Limb (tissue), 2 donors: ENCODE measurements around the gene TMEM145.

Source experiments
- DNase-seq, 2 donors: peaks; one replicate each; pipeline ENCODE4 v3.0.0-alpha.2; 2016; ENCODE audit errors: extremely low spot score in 2 of 2

TMEM145 gene

GRCh38 chr19:42360787-42361544 lies 47.9 kb downstream of the TMEM145 start:
- DNase-seq, result no peak

- no peak for DNase-seq
These were observed 48.4 kb downstream of the TMEM145 start for GRCh38 chr19:42361545-42361910.

- no peak for DNase-seq
These were observed 49.2 kb downstream of the TMEM145 start for GRCh38 chr19:42362342-42362741.

GRCh38 chr19:42362891-42363440 lies 49.9 kb downstream of the TMEM145 start:
- no peak for DNase-seq

DNA sequence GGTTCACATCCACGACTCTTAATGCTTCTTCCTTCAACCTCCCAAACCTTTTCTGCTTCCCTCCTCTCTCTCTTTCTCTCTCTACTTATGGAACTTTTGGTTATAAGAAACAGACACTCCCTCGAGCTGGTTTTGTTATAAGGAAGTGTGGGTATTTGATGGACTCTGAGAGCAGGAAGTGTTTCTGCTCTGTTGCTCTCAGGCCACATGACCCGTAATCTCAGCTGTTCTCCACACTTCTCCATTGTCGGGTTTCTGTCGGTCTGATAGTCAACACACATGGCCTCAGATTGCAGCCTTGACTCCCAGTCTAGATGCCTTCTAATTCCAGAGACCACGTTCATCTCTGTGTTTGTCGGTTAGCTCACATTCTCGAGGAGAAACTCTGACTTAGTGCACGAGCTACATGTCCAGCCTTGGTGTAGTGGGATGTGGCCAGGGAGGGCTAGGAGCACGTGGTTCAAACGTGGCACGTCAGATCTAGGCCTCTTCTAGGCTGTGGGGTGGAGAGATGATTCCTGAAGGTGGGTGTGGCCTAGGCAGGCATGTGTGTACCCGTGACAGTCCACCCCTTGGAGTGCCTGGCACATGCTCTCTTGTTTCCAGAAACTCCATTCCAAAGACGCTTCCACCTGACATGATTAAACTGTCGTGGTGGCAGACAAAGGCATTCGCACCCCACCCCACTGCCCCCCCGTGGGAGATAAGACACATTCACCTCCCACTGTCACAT lies 50.7 kb downstream of the TMEM145 start:
- DNase-seq, result no peak

- DNase-seq, result peak in 1 of 2 donors; percentile 8
These were observed 53.6 kb downstream of the TMEM145 start for GRCh38 chr19:42366673-42367072.

DNA sequence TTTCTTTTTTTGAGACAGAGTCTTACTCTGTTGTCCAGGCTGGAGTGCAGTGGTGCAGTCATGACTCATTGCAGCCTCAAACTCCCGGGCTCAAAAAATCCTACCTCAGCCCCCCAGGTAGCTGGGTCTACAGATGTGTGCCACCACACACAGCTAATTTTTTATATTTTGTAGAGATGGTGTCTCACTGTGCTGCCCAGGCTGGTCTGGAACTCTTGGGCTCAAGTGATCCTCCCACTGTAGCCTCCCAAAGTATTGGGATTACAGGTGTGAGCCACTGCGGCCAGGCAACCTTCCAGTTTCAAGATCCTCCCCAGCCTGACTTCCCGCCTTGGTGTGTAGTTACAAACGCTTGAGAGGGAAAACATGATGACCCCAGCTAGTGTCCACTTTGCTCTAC lies 54.8 kb downstream of the TMEM145 start:
- no peak for DNase-seq

DNA sequence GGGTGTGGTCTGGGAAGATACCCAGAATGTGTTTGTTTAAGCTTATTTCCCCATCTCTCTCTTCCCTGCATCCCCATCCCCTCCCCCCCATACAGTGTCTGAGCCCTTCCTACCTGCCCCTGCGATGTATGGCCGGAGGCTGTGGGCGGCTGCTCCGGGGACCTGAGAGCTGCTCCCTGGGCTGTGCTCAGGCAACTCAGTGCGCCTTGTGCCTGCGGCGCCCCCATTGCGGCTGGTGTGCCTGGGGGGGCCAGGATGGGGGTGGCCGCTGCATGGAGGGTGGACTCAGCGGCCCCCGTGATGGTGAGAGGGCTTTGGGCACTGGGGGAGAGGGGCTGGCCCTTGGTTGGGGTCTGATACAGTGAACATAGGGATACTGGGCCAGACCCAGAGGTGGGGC lies 55.3 kb downstream of the TMEM145 start:
- DNase-seq, result no peak

DNA sequence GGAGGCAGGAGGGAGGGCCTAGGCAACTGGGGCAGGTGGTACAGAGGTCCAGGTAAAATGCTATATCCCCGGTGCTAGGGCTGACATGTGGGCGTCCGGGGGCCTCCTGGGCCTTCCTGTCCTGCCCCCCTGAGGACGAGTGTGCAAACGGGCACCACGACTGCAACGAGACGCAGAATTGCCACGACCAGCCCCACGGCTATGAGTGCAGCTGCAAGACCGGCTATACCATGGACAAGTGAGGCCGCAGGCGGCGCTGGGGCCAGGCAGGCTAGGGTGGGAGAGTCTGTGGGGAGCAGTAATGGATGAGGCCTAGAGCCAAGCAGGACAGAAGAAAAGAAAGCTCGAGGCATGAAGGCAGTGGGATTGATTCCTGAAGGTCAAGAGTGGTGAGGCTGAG lies 55.7 kb downstream of the TMEM145 start:
- DNase-seq, result no peak

- no peak for DNase-seq
These were observed 56.4 kb downstream of the TMEM145 start for GRCh38 chr19:42369433-42370067.

GRCh38 chr19:42370068-42370520 lies 57.0 kb downstream of the TMEM145 start:
- DNase-seq, result no peak

DNA sequence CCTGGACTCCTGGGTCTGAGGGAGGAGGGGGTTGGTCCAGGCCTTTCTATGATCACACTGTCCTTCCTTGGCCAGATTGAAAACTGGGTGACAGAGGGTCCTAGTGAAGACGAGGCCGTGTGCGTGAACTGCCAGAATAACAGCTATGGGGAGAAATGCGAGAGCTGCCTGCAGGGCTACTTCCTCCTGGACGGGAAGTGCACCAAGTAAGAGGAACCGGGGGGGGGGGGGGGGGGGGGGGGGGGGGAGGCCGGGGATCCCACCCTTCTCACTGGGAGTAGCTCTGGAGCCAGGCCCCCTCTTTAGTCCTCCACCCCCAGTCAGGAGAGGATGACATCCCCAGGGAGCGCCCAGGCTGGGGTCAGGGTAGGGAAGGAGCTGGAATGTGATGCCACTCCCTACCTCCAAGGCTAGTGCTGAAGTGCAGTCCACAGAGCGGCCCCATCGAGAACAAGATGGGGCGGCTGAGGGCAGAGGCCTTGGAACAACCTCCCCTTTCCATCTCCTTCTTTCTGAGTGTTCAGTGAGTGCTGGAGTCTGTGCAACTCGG lies 57.6 kb downstream of the TMEM145 start:
- DNase-seq, result no peak
